ENCODE results near the gene ZC2HC1B. TPM values are rescaled to one million over a fixed set of nuclear protein-coding genes. Genes with fewer than 3 reads are reported as not detected.

Gene ZC2HC1B
- total and polyA plus RNA-seq, 2 donors (not counting 1 experiment from before 2014, with no cell fraction given): not detected

DNA sequence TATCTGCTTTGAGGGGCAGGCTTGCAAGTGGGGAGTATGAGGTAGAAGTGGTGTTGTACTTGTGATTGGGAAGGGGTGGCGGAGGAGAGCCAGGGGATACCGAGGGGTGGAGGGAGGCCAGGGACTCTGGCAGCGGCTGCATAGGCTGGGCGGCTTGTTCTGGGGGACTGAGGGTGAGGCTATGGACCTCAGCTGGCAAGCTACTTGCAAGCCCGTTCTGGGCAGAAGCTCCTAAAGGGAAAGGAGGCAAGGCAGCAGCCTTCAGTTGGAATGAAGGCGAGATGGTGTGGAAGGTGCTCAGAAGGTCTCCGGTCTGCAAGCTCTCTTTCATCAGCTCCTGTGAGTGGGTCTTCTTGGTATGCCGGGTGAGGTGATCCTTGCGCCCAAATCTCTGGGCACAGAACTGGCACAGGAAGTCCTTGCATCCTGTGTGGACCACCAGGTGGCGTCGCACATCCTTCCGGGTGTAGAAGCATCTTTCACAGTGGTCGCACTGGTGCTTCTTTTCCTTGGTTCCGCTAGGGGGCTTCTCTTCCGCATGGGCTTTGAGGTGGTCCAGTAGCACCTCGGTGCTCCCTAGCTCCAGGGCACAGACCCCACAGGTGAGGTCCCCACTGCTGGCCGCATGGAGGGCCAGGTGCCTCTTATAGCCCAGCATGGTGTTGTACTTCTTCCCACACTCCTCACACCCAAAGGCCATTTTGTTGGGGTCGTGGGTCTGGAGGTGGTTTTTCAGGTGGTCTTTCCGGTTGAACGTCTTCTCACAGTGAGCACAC, 77.8 kb downstream of the ZC2HC1B start:
- no peaks in the 10 kb centered on the region for H3K4me1 ChIP-seq (ENCODE audit: control insufficient read depth, extremely low read depth, insufficient read depth, low read length)
- TF ChIP-seq, protein P1, sequence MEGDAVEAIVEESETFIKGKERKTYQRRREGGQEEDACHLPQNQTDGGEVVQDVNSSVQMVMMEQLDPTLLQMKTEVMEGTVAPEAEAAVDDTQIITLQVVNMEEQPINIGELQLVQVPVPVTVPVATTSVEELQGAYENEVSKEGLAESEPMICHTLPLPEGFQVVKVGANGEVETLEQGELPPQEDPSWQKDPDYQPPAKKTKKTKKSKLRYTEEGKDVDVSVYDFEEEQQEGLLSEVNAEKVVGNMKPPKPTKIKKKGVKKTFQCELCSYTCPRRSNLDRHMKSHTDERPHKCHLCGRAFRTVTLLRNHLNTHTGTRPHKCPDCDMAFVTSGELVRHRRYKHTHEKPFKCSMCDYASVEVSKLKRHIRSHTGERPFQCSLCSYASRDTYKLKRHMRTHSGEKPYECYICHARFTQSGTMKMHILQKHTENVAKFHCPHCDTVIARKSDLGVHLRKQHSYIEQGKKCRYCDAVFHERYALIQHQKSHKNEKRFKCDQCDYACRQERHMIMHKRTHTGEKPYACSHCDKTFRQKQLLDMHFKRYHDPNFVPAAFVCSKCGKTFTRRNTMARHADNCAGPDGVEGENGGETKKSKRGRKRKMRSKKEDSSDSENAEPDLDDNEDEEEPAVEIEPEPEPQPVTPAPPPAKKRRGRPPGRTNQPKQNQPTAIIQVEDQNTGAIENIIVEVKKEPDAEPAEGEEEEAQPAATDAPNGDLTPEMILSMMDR (conservative IDR thresholded peaks at IDR 0.05 in 1 of 2, IDR thresholded peaks at IDR 0.05 in 1 of 2; ENCODE audit: low read depth in 1 of 2, low read length in 2 of 2): peak; percentile 58 to 79
- TF ChIP-seq EZH2 (IDR thresholded peaks at IDR 0.05; ENCODE audit: low read length, missing control alignments): no peak
- H4K20me1 ChIP-seq (ENCODE audit: control insufficient read depth, extremely low read depth, insufficient read depth, low read length): peaks cover 1% of the 10 kb centered on the region
- no peak overlapping the region for H3K4me2 ChIP-seq (ENCODE audit: extremely low read depth, insufficient read depth, low read length)
- H3K27ac ChIP-seq (ENCODE audit: insufficient read depth, low read length): no peak overlapping the region
- H2AFZ ChIP-seq (ENCODE audit: low read length): no peak overlapping the region
- no peaks in the 10 kb centered on the region for H3K9me3 ChIP-seq (ENCODE audit: control insufficient read depth, insufficient read depth, low read depth, low read length)
- no peaks in the 10 kb centered on the region for H3K79me2 ChIP-seq (ENCODE audit: control insufficient read depth, insufficient read depth, low read length)
- H3K36me3 ChIP-seq (ENCODE audit: control insufficient read depth, insufficient read depth, low read length): no peaks in the 10 kb centered on the region
- no peak overlapping the region for H3K9ac ChIP-seq (ENCODE audit: insufficient read depth, low read length)
- peak; percentile 39 to 71 for DNase-seq (ENCODE audit: low read depth in 2 of 2)
- H3K27me3 ChIP-seq (ENCODE audit: control insufficient read depth, insufficient read depth, low read length): no peaks in the 10 kb centered on the region
- no peak overlapping the region for H3K4me3 ChIP-seq (replicated peaks in 1 of 4; ENCODE audit: control extremely low read depth in 1 of 4, insufficient read depth in 1 of 4, low read depth in 3 of 4, low read length in 4 of 4)

DNA sequence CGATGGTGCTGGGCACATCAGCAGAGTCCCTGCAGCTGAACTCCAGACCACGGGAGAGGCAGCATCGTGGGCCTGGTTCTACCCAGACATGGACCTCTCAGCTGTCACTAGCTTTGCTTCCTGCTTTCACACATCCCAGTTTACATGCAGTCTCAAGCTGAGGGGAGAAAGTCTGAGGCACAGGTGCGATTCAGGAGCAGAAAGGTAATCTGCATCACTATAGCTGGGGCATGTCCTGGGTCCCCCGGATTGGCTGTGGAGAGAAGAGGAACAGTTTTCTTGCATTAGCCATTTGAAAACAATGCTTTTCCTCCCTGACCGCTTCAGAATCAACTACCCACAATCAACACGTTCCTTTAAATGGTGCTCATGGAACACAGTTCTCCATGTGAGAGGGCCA, 83.9 kb downstream of the ZC2HC1B start:
- DNase-seq (ENCODE audit: low read depth in 2 of 2): no peak
- Histone ChIP-seq H3K4me2 (ENCODE audit: extremely low read depth, insufficient read depth, low read length) (no peak overlapping the region), H3K4me1 (ENCODE audit: control insufficient read depth, extremely low read depth, insufficient read depth, low read length) (no peaks in the 10 kb centered on the region), H3K9me3 (ENCODE audit: control insufficient read depth, insufficient read depth, low read depth, low read length) (no peaks in the 10 kb centered on the region), H2AFZ (ENCODE audit: low read length) (no peak overlapping the region), H3K27ac (ENCODE audit: insufficient read depth, low read length) (no peak overlapping the region), H3K79me2 (ENCODE audit: control insufficient read depth, insufficient read depth, low read length) (no peaks in the 10 kb centered on the region), H3K27me3 (ENCODE audit: control insufficient read depth, insufficient read depth, low read length) (no peaks in the 10 kb centered on the region), H4K20me1 (ENCODE audit: control insufficient read depth, extremely low read depth, insufficient read depth, low read length) (peaks cover 1% of the 10 kb centered on the region), H3K36me3 (ENCODE audit: control insufficient read depth, insufficient read depth, low read length) (no peaks in the 10 kb centered on the region), H3K9ac (ENCODE audit: insufficient read depth, low read length) (no peak overlapping the region), H3K4me3 (replicated peaks in 1 of 4; ENCODE audit: control extremely low read depth in 1 of 4, insufficient read depth in 1 of 4, low read depth in 3 of 4, low read length in 4 of 4) (no peak overlapping the region)
- TF ChIP-seq EZH2 (IDR thresholded peaks at IDR 0.05; ENCODE audit: low read length, missing control alignments): no peak
- TF ChIP-seq, protein P1 (conservative IDR thresholded peaks at IDR 0.05 in 1 of 2, IDR thresholded peaks at IDR 0.05 in 1 of 2; ENCODE audit: low read depth in 1 of 2, low read length in 2 of 2): no peak

DNA sequence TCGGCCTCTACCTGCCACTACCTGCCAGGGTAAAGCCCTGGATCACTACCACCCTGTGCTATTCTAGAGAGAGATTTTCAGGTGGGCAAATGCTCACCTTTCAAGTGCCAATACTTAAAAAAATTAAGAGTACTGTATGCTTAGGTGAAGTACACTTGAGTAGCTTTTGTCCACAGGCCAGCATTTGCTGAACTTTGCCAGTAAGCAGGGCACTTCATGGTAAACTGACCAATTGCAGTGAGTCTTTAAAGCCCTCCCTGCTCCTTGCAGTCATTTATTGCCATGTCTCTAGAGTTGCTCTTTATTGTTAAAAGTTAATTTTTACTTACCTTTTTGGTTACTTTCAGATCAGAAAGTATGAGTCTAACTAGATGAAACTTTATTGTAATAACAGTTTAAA, 85.3 kb downstream of the ZC2HC1B start:
- Histone ChIP-seq H2AFZ (ENCODE audit: low read length) (no peak overlapping the region), H3K4me2 (ENCODE audit: extremely low read depth, insufficient read depth, low read length) (no peak overlapping the region), H3K36me3 (ENCODE audit: control insufficient read depth, insufficient read depth, low read length) (no peaks in the 10 kb centered on the region), H3K9me3 (ENCODE audit: control insufficient read depth, insufficient read depth, low read depth, low read length) (no peaks in the 10 kb centered on the region), H3K9ac (ENCODE audit: insufficient read depth, low read length) (no peak overlapping the region), H4K20me1 (ENCODE audit: control insufficient read depth, extremely low read depth, insufficient read depth, low read length) (no peaks in the 10 kb centered on the region), H3K4me3 (replicated peaks in 1 of 4; ENCODE audit: control extremely low read depth in 1 of 4, insufficient read depth in 1 of 4, low read depth in 3 of 4, low read length in 4 of 4) (no peak overlapping the region), H3K4me1 (ENCODE audit: control insufficient read depth, extremely low read depth, insufficient read depth, low read length) (no peaks in the 10 kb centered on the region), H3K79me2 (ENCODE audit: control insufficient read depth, insufficient read depth, low read length) (no peaks in the 10 kb centered on the region), H3K27me3 (ENCODE audit: control insufficient read depth, insufficient read depth, low read length) (no peaks in the 10 kb centered on the region), H3K27ac (ENCODE audit: insufficient read depth, low read length) (no peak overlapping the region)
- no peak for TF ChIP-seq EZH2 (IDR thresholded peaks at IDR 0.05; ENCODE audit: low read length, missing control alignments)
- TF ChIP-seq, protein P1 (conservative IDR thresholded peaks at IDR 0.05 in 1 of 2, IDR thresholded peaks at IDR 0.05 in 1 of 2; ENCODE audit: low read depth in 1 of 2, low read length in 2 of 2): no peak
- DNase-seq (ENCODE audit: low read depth in 2 of 2): no peak
